Measurements from ENCODE around the gene GALR2.

DNA sequence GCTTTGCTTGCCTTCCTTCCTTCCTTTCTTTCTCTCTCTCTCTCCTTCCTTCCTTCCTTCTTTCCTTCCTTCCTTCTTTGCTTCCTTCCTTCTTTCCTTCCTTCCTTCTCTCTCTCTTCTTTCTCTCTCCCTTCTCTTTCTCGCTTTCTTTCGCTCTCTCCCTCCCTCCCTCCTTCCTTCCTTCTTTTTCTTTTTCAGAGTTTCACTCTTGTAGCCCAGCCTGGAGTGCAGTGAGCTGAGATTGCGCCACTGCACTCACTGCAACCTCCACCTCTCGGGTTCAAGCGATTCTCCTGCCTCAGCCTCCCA lies 48.6 kb downstream of the GALR2 start:
- TF ChIP-seq EZH2 (IDR thresholded peaks at IDR 0.05; ENCODE audit: insufficient read depth, poor library complexity, severe bottlenecking) = no peak
- TF ChIP-seq EZH2phosphoT487 (IDR thresholded peaks at IDR 0.05; ENCODE audit: insufficient read depth, low read depth) = no peak
